HEK293T (cell line): ENCODE measurements around the gene OXTR.

ENCODE experiments used
- CTCF ChIA-PET: fragments of 350-600 bp; formaldehyde crosslinking; extraction: SDS; loops from one replicate; lab custom pipeline; 2021; ENCODE audit warnings: antibody characterized with exemption, inconsistent platforms; lab: Yijun Ruan, JAX
- POLR2A ChIA-PET: fragments of 350-600 bp; formaldehyde crosslinking; extraction: SDS; loops from one replicate; lab custom pipeline; 2020; ENCODE audit warnings: antibody characterized with exemption, inconsistent platforms; lab: Yijun Ruan, JAX
- DNase-seq: peaks from one replicate; pipeline ENCODE4 v3.0.0; 2012; ENCODE audit warnings: mixed read lengths; ENCODE audit errors: extremely low spot score
- ARNT ChIP-seq: fragments of 450-650 bp; IDR thresholded peaks from 2 replicates; pipeline ENCODE4 v1.6.1; 2017; ENCODE audit warnings: mild to moderate bottlenecking
- BHLHE40 ChIP-seq: fragments of 450-650 bp; IDR thresholded peaks from 2 replicates; pipeline ENCODE4 v1.6.1; 2016; ENCODE audit warnings: mild to moderate bottlenecking, moderate library complexity, borderline replicate concordance
- CTBP1 ChIP-seq: fragments of 450-650 bp; IDR thresholded peaks from 2 replicates; pipeline ENCODE4 v1.6.1; 2016; ENCODE audit warnings: borderline replicate concordance
- ELF4 ChIP-seq: fragments of 450-650 bp; IDR thresholded peaks from 2 replicates; pipeline ENCODE4 v1.6.1; 2017; ENCODE audit warnings: antibody characterized with exemption
- FOXA1 ChIP-seq: fragments of 450-650 bp; IDR thresholded peaks from 2 replicates; pipeline ENCODE4 v1.6.1; 2016; ENCODE audit warnings: mild to moderate bottlenecking
- FOXK2 ChIP-seq: fragments of 450-650 bp; IDR thresholded peaks from 2 replicates; pipeline ENCODE4 v1.6.1; 2016; ENCODE audit warnings: mild to moderate bottlenecking
- FOXM1 ChIP-seq: fragments of 450-650 bp; IDR thresholded peaks from 2 replicates; pipeline ENCODE4 v1.6.1; 2017; ENCODE audit warnings: mild to moderate bottlenecking, borderline replicate concordance
- HDGF ChIP-seq: fragments of 450-650 bp; IDR thresholded peaks from 2 replicates; pipeline ENCODE4 v1.6.1; 2017; ENCODE audit warnings: antibody characterized with exemption, borderline replicate concordance
- L3MBTL2 ChIP-seq: fragments of 450-650 bp; conservative IDR thresholded peaks from 2 replicates; pipeline ENCODE4 v1.6.1; 2016; ENCODE audit warnings: mild to moderate bottlenecking
- LEF1 ChIP-seq: fragments of 450-650 bp; IDR thresholded peaks from 2 replicates; pipeline ENCODE4 v1.6.1; 2017; ENCODE audit warnings: mild to moderate bottlenecking, borderline replicate concordance
- NFRKB ChIP-seq: fragments of 450-650 bp; IDR thresholded peaks from 2 replicates; pipeline ENCODE4 v1.6.1; 2016; ENCODE audit warnings: mild to moderate bottlenecking, moderate library complexity
- PKNOX1 ChIP-seq: fragments of 450-650 bp; IDR thresholded peaks from 2 replicates; pipeline ENCODE4 v1.6.1; 2016
- SP1 ChIP-seq: fragments of 450-650 bp; IDR thresholded peaks from 2 replicates; pipeline ENCODE4 v1.6.1; 2017
- SUZ12 ChIP-seq: fragments of 450-650 bp; IDR thresholded peaks from 2 replicates; pipeline ENCODE4 v1.6.1; 2016; ENCODE audit warnings: mild to moderate bottlenecking
- TARDBP ChIP-seq: fragments of 450-650 bp; IDR thresholded peaks from 2 replicates; pipeline ENCODE4 v1.6.1; 2016
- ZNF384 ChIP-seq: fragments of 450-650 bp; IDR thresholded peaks from 2 replicates; pipeline ENCODE4 v1.6.1; 2016

Gene OXTR

DNA sequence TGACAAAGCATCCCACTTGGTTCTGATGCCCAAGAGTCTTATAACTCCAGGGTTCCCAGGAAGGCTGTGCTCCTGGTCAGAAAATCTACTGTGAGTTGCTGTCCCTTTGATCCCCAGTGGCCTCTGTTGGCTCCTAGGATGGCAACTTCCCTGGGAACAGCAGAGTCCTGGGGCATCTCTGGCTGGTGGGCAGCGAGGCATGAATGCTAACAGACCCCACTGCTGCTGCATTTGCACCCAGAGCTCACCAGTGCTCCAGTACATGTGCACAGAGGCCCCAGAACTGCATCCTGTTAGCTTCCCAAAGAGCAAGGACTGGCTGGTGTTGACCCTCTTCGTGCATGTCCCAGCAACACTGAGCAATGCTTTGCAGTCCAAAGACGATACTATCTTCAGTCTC, 20.1 kb downstream of the OXTR start:
- CTCF ChIA-PET, result no interaction called here

GRCh38 chr3:8746780-8747345, 22.6 kb downstream of the OXTR start:
- ChIA-PET CTCF (no interaction called here), POLR2A (no interaction called here)
- DNase-seq, result no peak
- TF ChIP-seq BHLHE40 (no peak), FOXK2 (no peak), PKNOX1 (no peak), FOXM1 (no peak)

More for the DNA sequence above, 20.1 kb downstream of the OXTR start:
- POLR2A ChIA-PET, result no interaction called here
- TF ChIP-seq ARNT (no peak), HDGF (no peak), ZNF384 (no peak), SP1 (no peak), TARDBP (no peak), FOXK2 (no peak), BHLHE40 (no peak), FOXM1 (no peak), LEF1 (no peak), FOXA1 (no peak), SUZ12 (no peak), ELF4 (no peak), PKNOX1 (no peak), L3MBTL2 (no peak), NFRKB (no peak)
- no peak for DNase-seq

- ChIA-PET POLR2A (no interaction called here), CTCF (no interaction called here)
- TF ChIP-seq HDGF (no peak), ARNT (no peak), SUZ12 (no peak), BHLHE40 (no peak), L3MBTL2 (no peak), CTBP1 (no peak), TARDBP (no peak), FOXA1 (no peak), ZNF384 (no peak), FOXK2 (no peak), ELF4 (no peak), NFRKB (no peak), FOXM1 (no peak), SP1 (no peak)
- DNase-seq, result no peak
Observed at GRCh38 chr3:8745619-8746370, 23.6 kb downstream of the OXTR start.

DNA sequence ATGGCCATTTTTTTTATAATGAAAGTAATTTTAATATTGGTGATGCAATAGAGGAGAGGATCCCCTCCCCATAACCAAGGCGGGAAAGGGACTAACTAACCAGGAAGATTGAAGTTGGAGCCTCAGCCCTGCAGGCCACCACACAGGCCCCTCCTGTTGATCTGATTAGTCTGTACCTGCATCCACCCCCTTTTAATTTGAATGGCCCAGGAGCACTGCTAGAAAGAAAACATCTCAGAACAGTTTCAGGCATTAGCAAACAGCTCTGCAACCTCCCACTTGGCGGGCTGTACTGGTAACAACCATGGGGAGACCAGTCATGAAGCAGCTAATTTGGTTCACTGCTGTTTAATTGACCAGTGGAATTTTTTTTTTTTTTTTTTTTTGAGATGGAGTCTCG, 25.5 kb downstream of the OXTR start:
- CTCF ChIA-PET, result interaction anchor here (0.7 to 1.0 kb wide), 2 partner anchors 26 to 80 kb away, joined by 3 read pairs; partner anchors contain the start of gene OXTR
- POLR2A ChIA-PET, result no interaction called here
- TF ChIP-seq FOXM1 (no peak), FOXA1 (no peak)
- no peak for DNase-seq

GRCh38 chr3:8743021-8743601, 26.3 kb downstream of the OXTR start:
- POLR2A ChIA-PET, result no interaction called here
- TF ChIP-seq SP1, result no peak
- no peak for TF ChIP-seq FOXA1
- no peak for TF ChIP-seq NFRKB
- TF ChIP-seq HDGF, result no peak
- DNase-seq, result no peak
- CTCF ChIA-PET, result interaction anchor here (0.7 to 1.0 kb wide), 2 partner anchors 27 to 79 kb away, joined by 3 read pairs; partner anchors contain the start of gene OXTR

DNA sequence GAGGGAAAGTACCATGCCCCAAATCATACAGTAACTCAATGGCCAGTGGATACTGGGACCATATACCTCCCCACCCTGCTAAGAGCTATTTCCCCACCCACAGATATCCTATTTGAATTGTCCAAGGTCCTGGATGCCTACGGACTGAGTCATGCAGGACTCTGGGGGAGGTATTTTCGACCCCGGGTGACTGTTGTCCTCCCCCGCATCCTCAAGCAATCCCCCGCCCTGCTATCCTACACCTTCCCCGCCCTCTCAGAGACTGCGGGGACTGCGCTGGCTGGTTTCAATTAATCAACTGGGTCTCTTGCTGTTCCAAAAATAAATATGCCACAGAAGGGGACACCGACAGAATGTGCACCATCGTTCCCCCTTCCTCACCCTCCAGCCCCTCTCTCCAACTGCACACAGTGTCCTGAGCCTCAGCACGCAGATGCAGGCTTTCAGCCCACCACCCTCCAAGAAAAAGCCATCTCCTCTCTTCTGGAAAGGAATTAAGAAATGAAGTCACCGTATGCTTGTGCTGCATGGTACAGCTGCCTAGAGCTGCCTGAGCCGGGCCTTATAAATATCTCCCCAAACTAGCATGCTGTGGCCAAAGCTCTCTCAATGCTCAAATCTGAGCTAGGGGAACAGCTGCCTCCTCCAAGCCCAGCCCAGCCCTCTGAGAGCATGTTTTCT, 27.7 kb downstream of the OXTR start:
- TF ChIP-seq LEF1 (no peak), SUZ12 (no peak), PKNOX1 (no peak), TARDBP (no peak), NFRKB (no peak), FOXA1 (no peak)
- POLR2A ChIA-PET, result interaction anchor here (1.2 kb wide), 1 partner anchor 19 kb away, joined by 4 read pairs; no protein-coding TSS in a partner anchor
- peak; percentile 20 for DNase-seq
- CTCF ChIA-PET, result interaction anchor here (1.0 to 2.4 kb wide), 3 partner anchors 28 to 78 kb away, joined by 4 to 7 read pairs (median 5); partner anchors contain the start of gene OXTR
